22Rv1 (cell line): ENCODE data around the gene PPP2R2B.

Experiments used
- H3K27ac ChIP-seq: fragments of 450-650 bp; 2 replicates; pipeline ENCODE4 v1.5.1; 2017
- ZFX ChIP-seq: fragments of 450-650 bp; IDR thresholded peaks from 2 replicates; pipeline ENCODE4 v1.6.1; 2017; ENCODE audit warnings: antibody characterized with exemption, borderline replicate concordance
- TF ChIP-seq, protein P1 (sequence below): fragments of 450-650 bp; IDR thresholded peaks from 2 replicates; pipeline ENCODE4 v1.5.1; 2017; ENCODE audit warnings: mild to moderate bottlenecking

The PPP2R2B gene

DNA sequence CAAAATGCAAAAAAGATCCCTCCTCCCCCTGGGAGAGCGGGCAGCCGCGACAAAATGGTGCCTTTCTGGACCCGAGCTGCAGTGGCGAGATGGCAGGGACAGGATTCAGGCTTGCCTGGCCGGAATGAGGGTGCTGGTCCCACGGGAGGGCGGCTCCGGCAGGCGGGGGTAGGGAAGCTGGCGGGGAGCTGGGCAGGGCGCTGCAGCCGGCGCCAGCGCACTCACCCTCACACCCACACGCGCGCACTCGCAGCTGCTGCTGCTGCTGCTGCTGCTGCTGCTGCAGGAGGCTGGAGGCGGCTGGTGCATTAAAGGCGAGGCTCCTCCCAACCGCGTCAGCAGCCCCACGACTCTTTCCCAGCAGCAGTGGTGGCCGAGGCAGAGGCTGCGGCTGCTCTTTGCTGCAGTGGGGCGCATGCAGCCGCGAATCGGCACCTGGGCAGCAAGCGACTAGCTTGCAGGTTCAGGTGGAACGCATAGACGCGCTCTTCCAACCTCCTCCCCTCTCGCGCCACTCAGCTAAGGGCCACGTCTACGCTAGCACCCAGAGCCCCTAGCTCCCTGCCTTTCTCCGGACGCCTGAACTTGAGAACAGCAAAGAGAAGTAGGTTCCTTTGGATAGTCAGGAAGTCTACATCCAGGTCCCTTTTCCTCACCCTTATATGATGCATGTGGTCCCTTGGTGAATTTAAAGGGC lies at the start of gene PPP2R2B:
PPP2R2B (minus strand) TSS at position 282 of the 697 bp plus-strand sequence.
- no peak within 1 kb of the TSS for H3K27ac ChIP-seq
- TF ChIP-seq, protein P1, sequence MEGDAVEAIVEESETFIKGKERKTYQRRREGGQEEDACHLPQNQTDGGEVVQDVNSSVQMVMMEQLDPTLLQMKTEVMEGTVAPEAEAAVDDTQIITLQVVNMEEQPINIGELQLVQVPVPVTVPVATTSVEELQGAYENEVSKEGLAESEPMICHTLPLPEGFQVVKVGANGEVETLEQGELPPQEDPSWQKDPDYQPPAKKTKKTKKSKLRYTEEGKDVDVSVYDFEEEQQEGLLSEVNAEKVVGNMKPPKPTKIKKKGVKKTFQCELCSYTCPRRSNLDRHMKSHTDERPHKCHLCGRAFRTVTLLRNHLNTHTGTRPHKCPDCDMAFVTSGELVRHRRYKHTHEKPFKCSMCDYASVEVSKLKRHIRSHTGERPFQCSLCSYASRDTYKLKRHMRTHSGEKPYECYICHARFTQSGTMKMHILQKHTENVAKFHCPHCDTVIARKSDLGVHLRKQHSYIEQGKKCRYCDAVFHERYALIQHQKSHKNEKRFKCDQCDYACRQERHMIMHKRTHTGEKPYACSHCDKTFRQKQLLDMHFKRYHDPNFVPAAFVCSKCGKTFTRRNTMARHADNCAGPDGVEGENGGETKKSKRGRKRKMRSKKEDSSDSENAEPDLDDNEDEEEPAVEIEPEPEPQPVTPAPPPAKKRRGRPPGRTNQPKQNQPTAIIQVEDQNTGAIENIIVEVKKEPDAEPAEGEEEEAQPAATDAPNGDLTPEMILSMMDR = no peak
- TF ChIP-seq ZFX = no peak

DNA sequence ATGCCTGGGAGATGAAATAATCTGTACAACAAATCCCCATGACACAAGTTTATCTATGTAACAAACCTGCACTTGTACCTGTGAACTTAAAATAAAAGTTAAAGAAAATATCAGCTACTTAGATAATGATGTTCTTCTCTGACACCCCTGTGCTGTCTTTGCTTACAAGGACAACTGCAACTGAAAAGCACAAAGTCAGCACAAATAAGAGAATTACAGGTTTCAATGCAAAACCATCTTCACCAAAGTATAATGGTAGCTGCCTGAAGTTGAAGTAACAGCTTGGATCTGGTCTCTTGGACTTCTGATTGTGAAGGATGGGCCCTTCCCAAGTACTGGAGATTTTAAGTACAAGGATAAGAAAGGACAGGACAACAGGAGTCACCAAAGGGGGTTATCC lies 45.6 kb upstream of the PPP2R2B start:
- TF ChIP-seq ZFX = no peak
- TF ChIP-seq, protein P1 = no peak
- no peak overlapping the region for H3K27ac ChIP-seq

DNA sequence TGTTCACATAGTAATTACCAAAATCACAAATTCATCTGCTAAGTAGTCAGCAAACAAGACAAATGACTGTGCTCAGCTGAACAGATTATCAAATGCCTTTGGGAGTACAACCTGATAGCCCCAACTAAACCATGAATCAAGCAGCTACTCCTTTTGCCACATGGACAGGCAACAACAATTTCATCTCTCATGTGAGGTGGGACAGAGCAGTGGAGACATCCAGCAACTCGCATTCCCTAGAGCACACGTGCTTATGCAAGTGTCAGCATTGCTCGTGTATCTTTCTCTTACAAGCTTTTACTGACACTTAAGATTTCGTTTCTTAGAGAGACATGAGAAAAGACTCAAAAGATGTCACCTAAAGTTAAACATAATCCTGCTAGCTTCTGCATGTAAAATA lies 42.7 kb upstream of the PPP2R2B start:
- H3K27ac ChIP-seq = no peak overlapping the region
- TF ChIP-seq ZFX = no peak
- TF ChIP-seq, protein P1 = no peak

DNA sequence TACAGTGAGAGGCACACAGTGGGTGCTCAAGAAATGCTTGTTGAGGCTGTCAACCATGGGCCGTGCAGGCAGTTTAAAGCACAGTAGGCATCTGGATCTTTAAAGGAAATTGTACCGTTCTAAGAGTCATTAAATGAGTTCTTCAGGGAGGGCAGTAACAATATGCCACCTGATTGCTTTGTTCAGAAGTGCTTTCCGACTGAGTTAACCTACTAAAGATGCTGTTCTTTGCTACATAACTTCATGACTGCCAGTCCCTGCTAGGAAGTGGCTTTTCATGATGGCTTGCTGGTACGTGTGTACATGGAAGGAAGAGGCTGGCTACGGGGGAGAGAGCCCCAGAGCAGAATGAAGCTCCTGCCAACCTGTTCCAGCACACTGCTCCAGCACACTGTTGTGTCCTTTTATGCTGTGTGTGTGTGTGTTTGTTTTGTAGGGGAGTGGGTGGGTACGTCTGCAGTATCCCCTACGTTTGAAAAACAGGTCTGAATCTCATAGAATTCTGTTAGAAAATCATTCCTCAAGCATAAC lies 41.9 kb upstream of the PPP2R2B start:
- H3K27ac ChIP-seq = no peak overlapping the region

DNA sequence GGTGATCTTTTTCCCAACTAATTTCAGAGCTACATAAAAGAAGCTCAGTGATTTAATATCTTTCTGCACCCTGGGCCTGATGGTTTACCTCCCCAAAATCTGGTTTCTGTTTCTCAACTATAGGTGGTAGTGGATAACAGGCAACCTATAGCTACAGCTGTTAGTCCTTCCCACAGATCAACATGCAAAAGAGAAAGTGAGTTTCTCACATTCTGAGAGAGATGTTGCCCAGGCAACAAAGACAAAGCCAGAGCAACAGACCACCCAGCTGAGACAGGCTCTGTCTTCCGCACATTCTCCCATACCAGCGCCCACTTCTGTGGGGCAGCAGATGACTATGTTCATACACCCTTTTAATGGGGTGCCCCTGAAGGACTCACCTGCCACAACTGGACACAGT lies 40.7 kb upstream of the PPP2R2B start:
- TF ChIP-seq, protein P1 = no peak
- no peak for TF ChIP-seq ZFX
- H3K27ac ChIP-seq = no peak overlapping the region

More for the DNA sequence above, 41.9 kb upstream of the PPP2R2B start:
- TF ChIP-seq, protein P1 = no peak
- no peak for TF ChIP-seq ZFX

DNA sequence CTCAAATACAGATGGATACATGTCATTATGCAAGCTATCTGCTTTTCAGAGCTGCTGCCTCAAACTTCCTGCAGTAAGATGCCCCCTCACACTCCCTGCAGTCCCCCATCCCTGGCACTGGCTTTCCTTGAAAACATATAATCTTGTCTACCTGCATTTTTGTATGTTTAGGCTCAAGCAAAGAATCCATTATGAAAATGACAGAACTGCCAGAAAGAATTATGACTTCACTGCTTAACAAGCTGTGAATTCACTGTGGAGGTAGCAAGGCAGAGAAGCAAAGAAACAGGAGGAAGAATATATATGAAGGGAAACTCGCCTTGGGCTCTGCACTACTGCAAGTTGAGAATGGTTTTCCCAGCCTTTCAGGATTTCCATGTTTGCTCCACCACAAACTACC lies 39.4 kb upstream of the PPP2R2B start:
- H3K27ac ChIP-seq = no peak overlapping the region
- no peak for TF ChIP-seq ZFX
- TF ChIP-seq, protein P1 = no peak

DNA sequence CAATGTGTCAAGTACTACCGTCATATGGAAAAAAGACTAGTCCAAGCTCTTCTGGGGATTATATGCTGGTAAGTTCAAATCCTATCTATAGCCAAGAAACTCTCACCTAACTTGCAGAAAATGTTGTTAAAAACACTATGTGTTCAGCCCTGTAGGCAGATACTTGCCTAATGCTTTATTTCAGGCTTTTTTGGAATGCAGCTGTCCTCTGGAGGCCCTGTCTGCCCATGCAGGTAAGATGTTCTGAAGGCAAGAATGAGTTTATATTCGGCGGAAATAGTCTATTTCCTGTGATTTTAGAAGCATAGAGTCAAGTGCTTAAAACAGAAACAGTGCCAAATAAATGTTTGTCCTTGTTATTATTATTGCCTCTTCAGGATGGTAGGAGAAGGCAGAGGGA lies 34.3 kb upstream of the PPP2R2B start:
- TF ChIP-seq, protein P1 = no peak
- no peak for TF ChIP-seq ZFX
- H3K27ac ChIP-seq = no peak overlapping the region
